Activated CD4-positive, alpha-beta T cell treated with anti-CD3 and anti-CD28 coated beads, Interleukin-2, amount 10 ng/mL, durations not matched to agents 7 days and 5 days (primary cell): Measurements from ENCODE around the gene MYCBPAP. TPM values are rescaled to one million over a fixed set of nuclear protein-coding genes. Genes with fewer than 3 reads are reported as not detected.

Experiments used
- CTCF ChIA-PET: fragments of 350-600 bp; sonication (Branson Sonifier 250); formaldehyde crosslinking; loops from one replicate; lab custom pipeline; 2021; ENCODE audit warnings: antibody characterized with exemption; lab: Charles Lee
- POLR2A ChIA-PET: fragments of 350-600 bp; sonication (Branson Sonifier 250); formaldehyde crosslinking; loops from one replicate; lab custom pipeline; 2021; ENCODE audit warnings: antibody characterized with exemption; lab: Charles Lee
- DNase-seq: peaks from one replicate; pipeline ENCODE4 v3.0.0-alpha.2; 2020
- H3K27ac Mint-ChIP-seq: one replicate; pipeline ENCODE4 v1.8.0; 2021; ENCODE audit warnings: mild to moderate bottlenecking, moderate library complexity, mixed read lengths
- H3K27me3 Mint-ChIP-seq: one replicate; pipeline ENCODE4 v1.8.0; 2021; ENCODE audit warnings: mixed read lengths
- H3K36me3 Mint-ChIP-seq: one replicate; pipeline ENCODE4 v1.8.0; 2021; ENCODE audit warnings: low read depth, mixed read lengths
- H3K4me1 Mint-ChIP-seq: one replicate; pipeline ENCODE4 v1.8.0; 2021; ENCODE audit warnings: mixed read lengths
- H3K4me3 Mint-ChIP-seq: one replicate; pipeline ENCODE4 v1.8.0; 2021; ENCODE audit warnings: mild to moderate bottlenecking, moderate library complexity, mixed read lengths
- H3K9me3 Mint-ChIP-seq: one replicate; pipeline ENCODE4 v1.8.0; 2021; ENCODE audit warnings: mixed read lengths
- total RNA-seq, 2 experiments: library from RNA; stranded (reverse); gene quantifications; one replicate each; pipeline ENCODE4 v1.2.3, GENCODE V29; 2021

Gene MYCBPAP
- total RNA-seq, 2 experiments from 2014 or later, result 3.0 to 4.8 TPM

DNA sequence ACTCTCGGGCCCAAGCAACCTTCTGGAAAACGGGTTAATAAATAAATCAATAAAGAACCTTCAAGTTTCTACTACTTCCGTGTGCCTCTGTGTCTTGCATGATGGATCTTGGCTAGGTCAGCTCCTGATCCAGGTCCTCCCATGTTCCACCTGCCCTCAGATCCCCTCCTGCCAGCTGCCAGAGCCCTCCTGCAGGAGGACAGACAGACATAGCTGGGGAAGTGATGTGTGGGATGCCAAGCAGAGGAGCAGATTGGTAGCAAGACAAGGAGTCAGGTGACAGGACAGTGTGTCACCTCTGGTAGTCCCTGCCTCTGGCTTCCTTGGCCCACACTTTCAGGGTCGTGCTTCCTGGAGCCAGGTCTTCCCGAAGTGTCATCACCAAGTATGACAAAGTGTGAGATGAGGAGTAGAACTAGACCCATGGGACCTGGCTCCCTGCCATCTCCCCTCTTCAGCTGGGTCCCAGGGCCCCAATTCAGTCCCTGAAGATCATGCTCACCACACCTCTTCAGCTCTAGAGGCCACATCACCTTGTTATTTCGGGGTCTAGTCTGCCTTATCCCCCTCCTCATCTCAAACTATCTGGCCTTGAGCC lies 23.3 kb downstream of the MYCBPAP start:
- peaks cover 54% of the 10 kb centered on the region for H3K27me3 Mint-ChIP-seq
- H3K9me3 Mint-ChIP-seq, result no peaks in the 10 kb centered on the region
- peaks cover 4% of the 10 kb centered on the region for H3K4me1 Mint-ChIP-seq
- no peak overlapping the region for H3K27ac Mint-ChIP-seq
- H3K36me3 Mint-ChIP-seq, result no peaks in the 10 kb centered on the region
- ChIA-PET POLR2A (interaction anchor here (0.6 kb wide), 1 partner anchor 135 kb away, joined by 4 read pairs; no protein-coding TSS in a partner anchor), CTCF (interaction anchor here (0.6 to 3.8 kb wide), 5 partner anchors 10 to 819 kb away, joined by 3 to 18 read pairs (median 4); no protein-coding TSS in a partner anchor)
- DNase-seq, result no peak
- H3K4me3 Mint-ChIP-seq, result no peak overlapping the region

DNA sequence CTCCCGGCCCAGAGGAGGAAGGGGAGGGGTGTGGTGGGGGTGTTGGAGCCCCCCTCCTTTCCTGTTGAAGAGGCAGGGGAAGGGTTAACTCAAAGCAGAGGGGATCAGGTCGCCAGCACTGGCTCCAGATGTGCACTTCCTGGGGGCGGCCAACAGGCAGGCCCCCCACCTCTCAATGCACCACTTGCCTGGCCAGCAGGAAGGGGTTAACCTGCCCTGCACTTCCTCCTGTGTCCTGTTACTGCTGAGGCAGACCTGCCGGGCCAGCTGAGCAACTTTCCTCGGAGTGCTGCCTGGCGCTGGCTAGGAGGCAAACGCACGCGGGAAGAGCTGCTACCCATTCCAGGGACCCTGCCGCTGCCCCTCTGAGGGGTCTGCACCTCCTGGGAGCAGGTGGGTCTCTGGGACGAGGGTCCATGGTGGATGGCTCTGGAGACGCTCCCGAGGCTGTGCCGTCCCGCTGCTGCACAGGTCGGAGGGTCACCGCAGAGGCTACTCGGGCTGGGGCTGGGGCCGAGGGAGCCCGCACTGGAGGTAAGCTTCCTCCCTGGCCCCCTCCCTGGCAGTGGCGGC lies 24.3 kb downstream of the MYCBPAP start, which contains the start of gene EPN3:
Gene EPN3 (plus strand): TSS at position 284 of the 573 bp plus-strand sequence. CDS start 3,822 bp downstream, outside the sequence.
- Mint-ChIP-seq H3K4me3 (no peak within 1 kb of the TSS), H3K36me3 (no peaks in the 10 kb centered on the region), H3K27ac (no peak within 1 kb of the TSS), H3K27me3 (peaks cover 54% of the 10 kb centered on the region), H3K4me1 (peaks cover 4% of the 10 kb centered on the region), H3K9me3 (no peaks in the 10 kb centered on the region)
- ChIA-PET CTCF (interaction anchor here (0.7 to 3.8 kb wide), 4 partner anchors 8 to 23 kb away, joined by 3 to 18 read pairs (median 4); no protein-coding TSS in a partner anchor), POLR2A (no interaction called here)
- no peak for DNase-seq

DNA sequence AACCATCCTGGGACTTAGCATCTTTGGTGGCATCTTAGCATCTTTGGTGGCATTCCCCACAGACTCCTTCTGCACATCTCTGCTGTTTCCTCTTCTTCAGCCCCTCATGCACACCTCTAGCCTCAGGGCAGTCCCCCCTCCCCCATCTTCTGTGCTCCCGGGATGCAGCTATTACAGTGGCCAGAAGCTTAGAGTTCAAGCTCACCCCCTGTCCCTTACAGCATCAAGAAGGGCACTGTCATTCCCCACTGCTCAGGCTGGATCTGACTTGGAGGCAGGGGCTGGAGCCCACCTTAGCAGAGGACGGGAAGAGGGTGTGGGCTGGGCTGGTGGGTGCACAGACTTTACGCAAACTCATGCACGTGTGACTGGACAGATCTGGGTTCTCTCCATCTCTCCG lies 24.9 kb downstream of the MYCBPAP start:
- Mint-ChIP-seq H3K4me3 (no peak overlapping the region), H3K36me3 (no peaks in the 10 kb centered on the region), H3K27me3 (peaks cover 54% of the 10 kb centered on the region), H3K27ac (no peak overlapping the region), H3K4me1 (peaks cover 4% of the 10 kb centered on the region), H3K9me3 (no peaks in the 10 kb centered on the region)
- ChIA-PET CTCF (interaction anchor here (0.5 to 3.8 kb wide), 4 partner anchors 9 to 90 kb away, joined by 3 to 18 read pairs (median 4); no protein-coding TSS in a partner anchor), POLR2A (no interaction called here)
- DNase-seq, result no peak

DNA sequence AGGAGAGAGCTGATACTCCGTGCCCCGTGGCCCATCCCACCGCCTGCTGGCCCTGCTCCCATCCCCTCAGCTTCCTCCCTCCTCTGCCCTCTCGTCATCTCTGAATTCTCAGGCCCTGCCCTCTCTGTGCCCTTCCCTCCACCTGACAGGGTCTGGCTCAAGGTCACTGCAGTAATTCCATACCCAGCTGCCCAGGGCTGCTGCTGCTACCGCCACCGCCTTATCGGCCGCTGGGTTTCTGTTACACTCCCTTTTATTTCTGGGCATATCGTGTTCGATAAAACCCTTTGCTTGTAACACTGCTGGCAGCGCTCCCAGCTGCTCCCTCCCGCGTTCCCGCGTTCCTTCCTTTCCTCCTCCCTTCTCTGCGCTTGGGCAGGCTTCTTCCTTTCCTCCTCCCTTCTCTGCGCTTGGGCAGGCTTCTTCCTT lies 25.5 kb downstream of the MYCBPAP start:
- Mint-ChIP-seq H3K36me3 (no peaks in the 10 kb centered on the region), H3K27me3 (peaks cover 50% of the 10 kb centered on the region), H3K27ac (no peak overlapping the region), H3K4me1 (peaks cover 4% of the 10 kb centered on the region), H3K9me3 (no peaks in the 10 kb centered on the region), H3K4me3 (no peak overlapping the region)
- no peak for DNase-seq
- ChIA-PET CTCF (interaction anchor here (0.5 to 3.8 kb wide), 5 partner anchors 8 to 502 kb away, joined by 3 to 18 read pairs (median 4); no protein-coding TSS in a partner anchor), POLR2A (no interaction called here)

DNA sequence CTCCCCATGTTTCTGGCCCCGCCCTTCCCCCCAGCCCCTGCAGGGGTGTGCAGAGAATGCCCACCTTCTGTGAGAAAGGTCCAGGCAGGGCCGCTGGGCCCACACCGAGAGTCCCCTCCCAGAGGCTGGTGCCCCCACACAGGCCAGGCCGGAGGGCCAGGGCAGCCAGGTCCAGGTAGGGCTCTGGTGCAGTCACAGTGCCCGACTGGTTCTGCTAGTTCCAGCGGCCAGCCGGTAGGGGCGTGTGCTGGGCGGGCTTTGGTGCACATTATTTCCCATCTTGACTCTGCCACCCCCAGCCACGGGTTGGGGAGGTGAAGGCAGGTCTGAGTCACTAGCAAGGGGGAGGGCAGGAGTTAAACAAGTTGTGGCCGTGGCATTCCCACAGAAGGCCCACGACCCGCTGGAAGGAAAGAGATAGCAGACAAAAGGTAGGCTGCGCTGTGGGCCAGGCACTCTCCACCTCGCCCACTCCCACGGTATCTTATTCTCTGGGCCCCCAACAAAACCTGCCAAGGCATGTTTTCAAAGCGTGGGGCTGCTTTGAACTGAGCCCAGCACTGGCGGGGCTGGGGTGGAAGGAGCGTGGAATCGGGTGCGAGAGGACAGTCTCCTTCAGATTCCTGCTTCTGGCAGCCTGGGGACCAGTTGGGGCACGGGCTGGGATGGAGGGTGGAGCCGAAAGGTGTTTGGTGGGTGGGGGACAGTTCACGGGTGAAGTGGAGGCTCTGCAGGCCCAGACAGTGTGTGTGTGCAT lies 26.2 kb downstream of the MYCBPAP start:
- Mint-ChIP-seq H3K27ac (no peak overlapping the region), H3K27me3 (peaks cover 50% of the 10 kb centered on the region)
- CTCF ChIA-PET, result interaction anchor here (0.5 to 3.8 kb wide), 4 partner anchors 8 to 559 kb away, joined by 3 to 18 read pairs (median 4); no protein-coding TSS in a partner anchor

DNA sequence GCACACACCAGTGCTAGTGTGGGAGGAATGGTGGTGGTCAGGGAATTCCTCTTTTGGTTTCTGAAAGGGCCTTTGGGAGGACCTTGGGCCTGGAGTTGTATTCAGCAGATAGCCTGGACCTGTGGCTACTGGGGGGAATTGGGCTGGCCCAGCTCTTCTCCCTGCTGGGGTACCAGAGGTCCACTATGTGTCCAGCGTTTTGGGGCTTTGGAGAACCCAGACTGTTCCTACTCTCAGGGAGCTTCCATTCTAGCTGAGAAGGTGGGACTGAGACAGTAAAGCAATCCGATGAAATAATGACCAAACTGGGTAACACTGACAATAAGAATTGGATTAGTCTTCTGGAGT lies 26.7 kb downstream of the MYCBPAP start:
- ChIA-PET POLR2A (no interaction called here), CTCF (interaction anchor here (0.5 kb wide), 1 partner anchor 558 kb away, joined by 4 read pairs; no protein-coding TSS in a partner anchor)
- Mint-ChIP-seq H3K9me3 (no peaks in the 10 kb centered on the region), H3K27me3 (peaks cover 46% of the 10 kb centered on the region), H3K4me3 (no peak overlapping the region), H3K27ac (no peak overlapping the region), H3K36me3 (no peaks in the 10 kb centered on the region), H3K4me1 (peaks cover 4% of the 10 kb centered on the region)
- DNase-seq, result no peak

More for the DNA sequence above, 26.2 kb downstream of the MYCBPAP start:
- no peak overlapping the region for H3K4me3 Mint-ChIP-seq
- H3K9me3 Mint-ChIP-seq, result no peaks in the 10 kb centered on the region
- H3K36me3 Mint-ChIP-seq, result no peaks in the 10 kb centered on the region
- no peak for DNase-seq
- POLR2A ChIA-PET, result no interaction called here
- peaks cover 4% of the 10 kb centered on the region for H3K4me1 Mint-ChIP-seq

DNA sequence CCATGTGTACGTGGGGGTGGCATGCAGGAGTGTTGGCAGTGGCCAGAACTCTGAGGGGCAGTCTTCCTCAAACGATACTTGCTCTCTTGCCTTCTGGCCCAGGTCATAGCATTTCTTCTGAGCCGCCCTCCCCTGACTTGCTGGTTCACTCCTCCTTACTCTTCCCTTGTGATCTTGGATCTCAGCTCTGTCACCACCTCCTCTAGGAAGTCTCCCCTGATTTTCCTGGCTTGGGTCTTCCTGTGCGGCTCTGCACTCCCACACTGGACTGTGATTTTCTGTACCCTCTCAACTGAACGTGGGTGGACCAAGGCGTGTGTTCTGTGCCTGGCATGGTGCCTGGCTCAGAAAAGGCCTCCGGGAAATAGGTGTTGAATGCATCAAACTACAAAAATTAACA lies 27.2 kb downstream of the MYCBPAP start:
- H3K27ac Mint-ChIP-seq, result no peak overlapping the region

DNA sequence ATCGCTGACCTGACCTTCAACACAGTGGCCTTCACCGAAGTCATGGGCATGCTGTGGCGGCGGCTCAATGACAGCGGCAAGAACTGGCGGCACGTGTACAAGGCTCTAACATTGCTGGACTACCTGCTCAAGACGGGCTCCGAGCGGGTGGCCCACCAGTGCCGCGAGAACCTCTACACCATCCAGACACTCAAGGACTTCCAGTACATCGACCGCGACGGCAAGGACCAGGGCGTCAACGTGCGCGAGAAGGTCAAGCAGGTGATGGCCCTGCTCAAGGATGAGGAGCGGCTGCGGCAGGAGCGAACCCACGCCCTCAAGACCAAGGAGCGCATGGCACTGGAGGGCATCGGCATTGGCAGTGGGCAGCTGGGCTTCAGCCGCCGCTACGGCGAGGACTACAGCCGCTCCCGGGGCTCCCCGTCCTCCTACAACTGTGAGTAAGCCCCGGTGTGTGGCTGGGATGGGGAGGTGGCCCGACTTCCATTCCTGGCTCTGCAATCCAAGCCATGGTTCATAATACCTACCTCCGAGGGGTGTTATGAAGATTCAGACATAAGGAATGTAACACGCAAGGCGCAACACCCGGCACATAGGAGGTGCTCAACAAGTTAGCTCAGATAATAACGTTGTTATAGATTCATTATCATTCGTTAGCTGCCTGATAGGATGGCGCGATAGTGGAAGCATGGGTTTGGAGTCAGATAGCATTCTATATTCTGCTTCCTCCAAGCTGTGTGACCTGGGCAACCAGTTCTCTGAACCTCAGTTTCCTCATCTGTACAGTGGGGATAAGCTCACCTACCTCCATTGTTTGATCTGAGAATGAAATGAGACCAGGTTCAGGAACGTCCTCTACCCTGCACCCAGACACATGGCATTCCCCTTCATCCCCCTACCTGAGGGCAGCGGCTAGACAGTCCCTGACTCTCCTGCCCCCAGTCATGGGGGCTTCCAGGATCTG lies 28.7 kb downstream of the MYCBPAP start:
- Mint-ChIP-seq H3K27me3 (peaks cover 32% of the 10 kb centered on the region), H3K4me1 (peaks cover 8% of the 10 kb centered on the region), H3K27ac (no peak overlapping the region), H3K4me3 (no peak overlapping the region), H3K36me3 (no peaks in the 10 kb centered on the region), H3K9me3 (no peaks in the 10 kb centered on the region)
- no peak for DNase-seq
- ChIA-PET CTCF (interaction anchor here (0.6 to 1.0 kb wide), 2 partner anchors 89 to 576 kb away, joined by 3 to 4 read pairs; no protein-coding TSS in a partner anchor), POLR2A (no interaction called here)

More for the DNA sequence above, 27.2 kb downstream of the MYCBPAP start:
- Mint-ChIP-seq H3K4me1 (peaks cover 4% of the 10 kb centered on the region), H3K27me3 (peaks cover 45% of the 10 kb centered on the region), H3K36me3 (no peaks in the 10 kb centered on the region), H3K9me3 (no peaks in the 10 kb centered on the region), H3K4me3 (no peak overlapping the region)
- ChIA-PET CTCF (interaction anchor here (1.0 kb wide), 1 partner anchor 90 kb away, joined by 3 read pairs; no protein-coding TSS in a partner anchor), POLR2A (no interaction called here)
- DNase-seq, result no peak

DNA sequence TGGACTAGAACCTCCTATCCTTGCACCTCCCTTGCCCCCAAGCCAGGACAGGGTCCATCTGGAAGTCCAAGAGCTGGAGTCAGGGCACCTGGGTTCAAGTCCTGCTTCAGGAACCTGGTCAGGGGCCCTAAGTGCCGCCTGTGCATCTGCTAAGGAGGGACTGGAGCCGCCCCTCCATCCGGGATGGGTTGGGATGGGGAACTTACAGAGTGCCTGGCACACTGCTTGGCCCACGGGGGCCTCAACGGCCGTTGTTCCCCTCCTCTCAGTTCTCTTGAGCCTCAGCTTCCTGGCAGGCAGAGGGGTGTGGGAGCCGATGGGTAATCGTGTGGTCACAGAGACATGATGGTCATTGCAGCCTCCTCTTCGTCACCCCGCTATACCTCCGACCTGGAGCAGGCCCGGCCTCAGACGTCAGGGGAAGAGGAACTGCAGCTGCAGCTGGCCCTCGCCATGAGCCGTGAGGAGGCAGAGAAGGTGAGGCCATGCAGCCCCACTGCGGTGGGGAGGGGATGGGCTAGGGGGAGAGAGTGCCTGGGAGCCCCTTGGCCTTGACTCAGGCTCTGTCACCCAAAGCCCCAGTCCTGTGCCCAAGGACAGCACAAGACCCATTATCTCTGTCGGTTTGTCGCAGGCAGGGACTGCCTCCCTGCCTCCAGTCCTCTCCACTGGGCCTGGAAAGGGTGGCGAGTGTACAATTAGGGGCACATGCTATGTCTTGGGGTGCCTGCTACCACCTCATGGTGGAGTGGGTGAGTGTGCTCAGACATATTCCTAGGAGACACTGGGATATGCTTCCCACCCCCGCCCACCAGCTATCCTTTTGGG lies 29.7 kb downstream of the MYCBPAP start:
- Mint-ChIP-seq H3K27me3 (peaks cover 25% of the 10 kb centered on the region), H3K36me3 (no peaks in the 10 kb centered on the region), H3K4me3 (no peak overlapping the region), H3K9me3 (no peaks in the 10 kb centered on the region), H3K27ac (no peak overlapping the region), H3K4me1 (peaks cover 16% of the 10 kb centered on the region)
- ChIA-PET POLR2A (no interaction called here), CTCF (interaction anchor here (0.6 kb wide), 1 partner anchor 575 kb away, joined by 4 read pairs; no protein-coding TSS in a partner anchor)
- no peak for DNase-seq

DNA sequence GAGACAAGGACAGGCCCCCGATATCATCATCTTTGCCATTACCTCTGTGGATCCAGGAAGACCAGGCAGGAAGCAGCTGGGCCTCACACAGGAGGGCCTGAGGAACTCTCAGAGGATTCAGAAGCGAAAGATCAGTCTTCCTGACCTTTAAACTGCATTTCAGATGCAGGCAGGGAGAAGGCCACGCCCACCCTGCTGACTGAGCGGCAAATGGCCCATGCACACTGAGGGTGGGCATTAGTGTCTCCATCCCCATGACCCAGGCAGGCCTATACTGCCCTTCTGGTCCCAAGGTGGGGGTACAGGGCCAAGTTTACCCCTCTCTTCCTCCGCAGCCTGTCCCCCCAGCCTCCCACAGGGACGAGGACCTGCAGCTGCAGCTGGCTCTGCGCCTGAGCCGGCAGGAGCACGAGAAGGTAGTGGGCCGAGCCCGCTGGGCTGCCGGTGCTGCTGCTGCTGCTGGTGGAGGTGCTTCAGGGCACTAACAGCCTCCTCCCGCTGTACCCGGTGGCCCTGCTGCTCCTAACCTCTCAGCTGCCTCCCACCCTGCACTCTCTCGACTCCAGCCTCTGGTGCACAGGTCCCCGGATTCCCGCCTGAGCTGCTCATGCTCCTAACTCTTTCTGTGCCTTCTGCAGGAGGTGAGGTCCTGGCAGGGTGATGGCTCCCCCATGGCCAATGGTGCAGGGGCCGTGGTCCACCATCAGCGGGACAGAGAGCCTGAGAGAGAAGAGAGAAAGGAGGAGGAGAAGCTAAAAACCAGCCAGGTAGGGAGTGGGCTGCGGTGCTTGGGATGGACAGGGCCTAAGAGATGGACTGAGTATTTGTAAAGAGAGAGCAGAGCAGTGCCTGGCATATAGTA lies 30.5 kb downstream of the MYCBPAP start:
- Mint-ChIP-seq H3K27ac (no peak overlapping the region), H3K36me3 (no peaks in the 10 kb centered on the region), H3K4me1 (peaks cover 11% of the 10 kb centered on the region), H3K27me3 (peaks cover 17% of the 10 kb centered on the region), H3K4me3 (no peak overlapping the region), H3K9me3 (no peaks in the 10 kb centered on the region)
- no peak for DNase-seq
- POLR2A ChIA-PET, result no interaction called here
- CTCF ChIA-PET, result interaction anchor here (1.7 kb wide), 1 partner anchor 12 kb away, joined by 4 read pairs; no protein-coding TSS in a partner anchor
